Measurements from ENCODE around the gene QRFPR.
"Not testable (repeated sequence)": the region's sequence is repeated elsewhere in the genome, so short reads cannot be mapped to it uniquely, and the experiment has no call there.

The QRFPR gene

GRCh38 chr4:121380776-121381462 lies at the start of gene QRFPR:
Gene QRFPR, minus strand, starts transcription at chr4:121381018. Its CDS starts 371 bp downstream, at chr4:121380647.
- DNase-seq (ENCODE audit: low read depth) = no peak

GRCh38 chr4:121428721-121429120 lies 47.9 kb upstream of the QRFPR start:
- DNase-seq (ENCODE audit: low read depth) = no peak

GRCh38 chr4:121421594-121421993 lies 40.8 kb upstream of the QRFPR start:
- DNase-seq (ENCODE audit: low read depth) = no peak

GRCh38 chr4:121411151-121411744 lies 30.4 kb upstream of the QRFPR start:
- DNase-seq (ENCODE audit: low read depth) = no peak

GRCh38 chr4:121408567-121408966 lies 27.7 kb upstream of the QRFPR start:
- DNase-seq (ENCODE audit: low read depth) = not testable (repeated sequence)

GRCh38 chr4:121400632-121401031 lies 19.8 kb upstream of the QRFPR start:
- DNase-seq (ENCODE audit: low read depth) = no peak

- DNase-seq (ENCODE audit: low read depth) = no peak
These were observed 17.3 kb upstream of the QRFPR start for GRCh38 chr4:121397941-121398601.

GRCh38 chr4:121397434-121397833 lies 16.6 kb upstream of the QRFPR start:
- no peak for DNase-seq (ENCODE audit: low read depth)

GRCh38 chr4:121392426-121393086 lies 11.7 kb upstream of the QRFPR start:
- DNase-seq (ENCODE audit: low read depth) = no peak

GRCh38 chr4:121390335-121390734 lies 9.5 kb upstream of the QRFPR start:
- DNase-seq (ENCODE audit: low read depth) = no peak

GRCh38 chr4:121379276-121379675 lies 1.5 kb downstream of the QRFPR start:
- no peak for DNase-seq (ENCODE audit: low read depth)

- DNase-seq (ENCODE audit: low read depth) = no peak
These were observed 3.7 kb downstream of the QRFPR start for GRCh38 chr4:121377076-121377475.

- DNase-seq (ENCODE audit: low read depth) = no peak
These were observed 4.3 kb downstream of the QRFPR start for GRCh38 chr4:121376556-121376955.

GRCh38 chr4:121376097-121376496 lies 4.7 kb downstream of the QRFPR start:
- DNase-seq (ENCODE audit: low read depth) = no peak

- no peak for DNase-seq (ENCODE audit: low read depth)
These were observed 5.6 kb downstream of the QRFPR start for GRCh38 chr4:121375262-121375661.

- no peak for DNase-seq (ENCODE audit: low read depth)
These were observed 7.0 kb downstream of the QRFPR start for GRCh38 chr4:121373841-121374240.

- peak; percentile 7 for DNase-seq (ENCODE audit: low read depth)
These were observed 10.0 kb downstream of the QRFPR start for GRCh38 chr4:121370729-121371325.

- DNase-seq (ENCODE audit: low read depth) = no peak
These were observed 20.3 kb downstream of the QRFPR start for GRCh38 chr4:121360495-121360894.

GRCh38 chr4:121358473-121358872 lies 22.3 kb downstream of the QRFPR start:
- no peak for DNase-seq (ENCODE audit: low read depth)

GRCh38 chr4:121353213-121353612 lies 27.6 kb downstream of the QRFPR start:
- no peak for DNase-seq (ENCODE audit: low read depth)

GRCh38 chr4:121344098-121344497 lies 36.7 kb downstream of the QRFPR start:
- no peak for DNase-seq (ENCODE audit: low read depth)

GRCh38 chr4:121340247-121340646 lies 40.6 kb downstream of the QRFPR start:
- no peak for DNase-seq (ENCODE audit: low read depth)

All from stimulated activated CD8-positive, alpha-beta memory T cell treated with anti-CD3 and anti-CD28 coated beads, Interleukin-15, amount 100 ng/mL, for 1 hour (primary cell).